Superior temporal gyrus (tissue), 1 donor: ENCODE data around the gene SDK1.

Experiments
- DNase-seq: peaks from one replicate; pipeline ENCODE4 v3.0.0-alpha.2; 2016; ENCODE audit errors: extremely low spot score

Gene SDK1

DNA sequence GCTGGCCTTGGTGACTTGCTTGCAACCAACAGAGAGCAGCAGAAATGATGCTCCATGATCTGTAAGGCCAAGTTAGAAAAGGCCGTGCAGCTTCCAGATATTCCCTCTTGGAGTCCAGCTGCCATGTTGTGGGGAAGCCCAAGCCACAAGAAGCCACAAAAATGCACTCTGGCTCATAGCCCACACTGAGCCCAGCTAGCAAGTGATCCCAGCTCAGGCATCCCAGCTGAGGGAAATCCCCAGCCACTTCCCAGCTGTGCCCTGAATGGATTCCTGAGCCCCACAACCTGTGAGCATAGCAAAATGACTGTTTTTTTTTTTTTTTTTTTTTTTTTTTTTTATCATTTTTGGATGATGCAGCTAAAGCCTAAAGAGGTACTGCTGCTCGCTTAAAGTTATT lies 11.1 kb upstream of the SDK1 start:
- DNase-seq, result no peak

- DNase-seq, result no peak
Observed at GRCh38 chr7:3292694-3293093, 8.4 kb upstream of the SDK1 start.

DNA sequence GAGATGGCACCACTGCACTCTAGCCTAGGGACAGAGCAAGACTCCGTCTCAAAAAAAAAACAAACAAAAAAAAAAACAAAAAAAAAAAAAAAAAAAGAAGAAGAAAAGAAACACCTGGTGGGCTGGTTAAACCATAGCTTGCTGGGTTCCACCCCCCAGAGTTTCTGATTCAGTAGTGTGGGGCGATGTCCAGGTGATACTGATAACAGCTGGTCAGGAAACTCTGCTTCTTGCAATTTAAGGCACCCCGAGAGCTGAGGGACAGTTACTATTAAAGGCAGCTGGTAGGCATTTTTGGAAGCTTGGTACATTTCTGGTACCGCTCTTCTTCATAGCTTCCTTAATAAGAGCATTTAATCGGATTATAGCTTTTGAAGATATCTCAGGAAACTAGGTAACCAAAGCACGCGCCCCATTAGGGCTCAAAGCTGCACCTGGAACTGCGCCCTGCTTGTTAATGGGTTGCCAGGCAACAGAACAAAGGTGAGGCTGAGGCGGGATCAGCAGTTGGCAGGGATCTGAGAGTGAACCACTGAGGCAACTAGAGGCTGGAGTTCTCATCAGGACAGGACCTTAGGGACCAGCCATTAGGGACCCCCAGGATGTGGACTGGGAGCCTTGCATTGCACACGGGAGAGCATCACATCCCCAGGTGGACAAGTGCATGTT lies 6.5 kb upstream of the SDK1 start:
- no peak for DNase-seq

DNA sequence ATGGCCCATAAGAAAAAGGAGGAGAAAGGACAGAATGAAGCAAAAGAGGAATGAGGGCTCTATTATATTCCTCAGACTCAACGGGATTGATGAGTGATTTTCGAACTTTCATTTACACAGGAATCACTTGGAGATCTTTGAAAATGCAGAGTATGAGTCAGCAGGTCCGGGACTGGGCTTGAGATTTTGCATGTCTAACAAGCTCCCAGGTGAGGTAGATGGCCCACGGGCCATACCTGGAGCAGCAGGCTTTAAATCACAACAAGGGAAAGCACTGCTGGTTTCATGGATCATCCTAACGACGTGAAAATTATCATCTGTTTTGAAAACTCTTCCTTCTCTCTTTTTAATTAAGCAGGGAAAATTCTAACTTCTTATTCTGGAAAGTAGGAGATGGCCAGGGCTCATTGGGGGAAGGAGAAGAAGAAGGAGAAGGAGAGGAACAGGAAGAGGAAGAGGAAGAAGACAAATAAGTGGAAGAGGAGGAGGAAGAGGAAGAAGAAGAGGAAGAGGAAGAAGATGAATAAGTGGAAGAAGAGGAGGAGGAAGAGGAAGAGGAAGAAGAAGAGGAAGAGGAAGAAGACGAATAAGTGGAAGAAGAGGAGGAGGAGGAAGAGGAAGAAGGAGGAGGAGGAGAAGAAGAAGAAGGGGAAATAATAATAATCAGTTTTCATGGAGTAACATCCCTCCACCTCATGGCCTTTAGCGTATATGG lies 3.8 kb upstream of the SDK1 start:
- DNase-seq, result no peak

GRCh38 chr7:3300221-3300650 lies 816 bp upstream of the SDK1 start:
- no peak for DNase-seq

DNA sequence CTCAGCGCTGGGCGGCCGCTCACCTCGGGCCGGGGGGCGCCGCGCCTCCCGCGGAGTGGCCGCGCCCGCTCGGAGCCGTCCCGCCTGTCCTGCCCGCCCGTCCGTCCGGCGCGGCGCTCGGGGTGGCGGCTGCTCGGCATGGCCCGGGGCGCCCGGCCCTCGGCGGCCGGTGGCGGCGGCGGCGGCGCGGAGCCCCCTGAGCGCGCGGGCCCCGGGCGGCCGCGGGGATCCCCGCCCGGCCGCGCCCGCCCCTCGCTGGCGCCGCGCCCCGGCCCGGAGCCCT lies 338 bp downstream of the SDK1 start:
- no peak for DNase-seq

- peak; percentile 46 for DNase-seq
Observed at GRCh38 chr7:3301831-3302618, 973 bp downstream of the SDK1 start.

DNA sequence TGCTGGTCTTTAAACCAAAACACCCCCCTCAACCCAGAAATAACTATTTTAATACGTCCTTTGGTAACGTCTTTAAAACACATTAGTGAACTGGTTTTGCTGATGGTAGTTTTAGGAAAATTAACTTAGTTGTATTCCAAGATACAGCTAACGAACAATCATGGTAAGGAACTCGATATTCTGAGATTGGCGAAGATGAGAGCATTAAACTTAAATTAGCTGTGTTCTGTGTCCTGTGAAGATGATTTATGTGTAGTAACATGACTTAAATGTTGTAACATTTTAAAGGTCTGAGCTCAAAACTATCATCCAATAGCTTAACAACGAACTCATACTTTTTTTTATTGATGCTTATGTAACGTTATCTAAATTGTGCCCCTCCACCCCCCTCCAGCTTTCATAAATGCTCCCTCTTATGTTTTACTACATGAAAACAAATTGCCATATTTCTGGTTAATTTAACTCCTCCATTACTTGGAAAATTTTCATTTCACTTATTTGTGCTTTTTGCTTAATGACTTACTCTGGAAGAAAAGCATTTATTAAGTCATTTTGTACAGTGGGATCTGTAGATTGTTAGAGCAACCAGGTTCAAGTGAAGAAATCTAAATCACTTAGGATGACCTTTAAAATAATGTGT lies 1.7 kb downstream of the SDK1 start:
- DNase-seq, result peak; percentile 30

DNA sequence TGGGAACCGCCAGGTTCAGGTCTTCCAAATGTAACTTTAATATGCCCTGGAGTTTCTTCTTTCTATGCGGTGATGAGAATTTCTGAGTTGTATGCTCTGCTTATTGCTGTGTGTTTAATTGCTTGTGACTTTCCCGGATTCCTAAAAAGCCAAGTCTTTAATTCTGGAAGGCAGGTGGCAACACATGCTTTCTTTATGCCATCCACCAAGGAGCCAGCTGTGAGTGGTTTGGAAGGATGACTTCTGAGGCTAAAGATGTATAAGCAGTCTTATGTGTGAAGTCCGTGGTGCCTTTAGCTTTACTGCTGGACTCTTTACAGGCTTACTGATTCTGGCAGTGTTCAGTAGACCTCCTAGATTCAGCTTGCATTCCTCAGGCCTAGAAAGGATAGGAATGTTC lies 3.1 kb downstream of the SDK1 start:
- peak; percentile 37 for DNase-seq

GRCh38 chr7:3307435-3307834 lies 6.4 kb downstream of the SDK1 start:
- DNase-seq, result no peak

DNA sequence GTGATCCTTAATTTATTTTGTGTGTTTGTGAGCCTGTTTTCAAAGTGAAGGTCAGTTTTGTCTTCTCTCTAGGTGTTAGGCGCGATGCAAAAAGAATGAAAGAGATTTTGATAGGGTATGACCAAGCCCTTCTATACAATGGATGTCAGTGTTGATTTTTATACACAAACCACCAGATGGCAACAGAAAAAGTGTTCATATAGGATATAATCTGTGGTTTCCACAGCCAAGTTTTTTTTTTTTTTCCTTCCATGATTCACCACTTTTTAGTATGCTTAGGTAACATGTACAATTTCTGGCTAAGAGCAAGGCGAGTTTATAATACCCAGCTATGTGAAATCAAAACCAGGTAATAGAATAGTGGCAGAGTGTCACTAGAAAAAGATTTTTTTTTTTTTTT lies 8.1 kb downstream of the SDK1 start:
- peak; percentile 56 for DNase-seq

- no peak for DNase-seq
Observed at GRCh38 chr7:3309956-3310355, 8.9 kb downstream of the SDK1 start.

DNA sequence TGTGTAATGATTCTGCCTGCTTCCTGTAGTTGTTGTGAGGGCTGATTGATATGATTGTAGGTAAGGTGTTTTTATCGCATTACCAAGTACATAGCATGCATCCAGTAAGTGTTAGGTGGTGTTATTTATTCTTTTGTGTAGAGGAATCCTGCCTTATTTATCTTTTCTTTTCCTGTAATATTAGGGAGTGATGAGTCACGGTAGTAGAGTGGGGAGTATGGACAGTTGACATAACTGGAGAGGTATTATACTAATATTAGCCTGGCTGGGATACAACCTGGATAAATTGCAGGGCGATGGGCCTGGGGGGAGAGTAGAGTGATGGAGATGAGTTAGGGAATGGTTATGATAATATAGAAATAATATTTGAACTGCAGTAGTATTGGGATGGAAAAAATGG lies 9.8 kb downstream of the SDK1 start:
- DNase-seq, result no peak

- DNase-seq, result no peak
Observed at GRCh38 chr7:3312583-3312982, 11.5 kb downstream of the SDK1 start.

DNA sequence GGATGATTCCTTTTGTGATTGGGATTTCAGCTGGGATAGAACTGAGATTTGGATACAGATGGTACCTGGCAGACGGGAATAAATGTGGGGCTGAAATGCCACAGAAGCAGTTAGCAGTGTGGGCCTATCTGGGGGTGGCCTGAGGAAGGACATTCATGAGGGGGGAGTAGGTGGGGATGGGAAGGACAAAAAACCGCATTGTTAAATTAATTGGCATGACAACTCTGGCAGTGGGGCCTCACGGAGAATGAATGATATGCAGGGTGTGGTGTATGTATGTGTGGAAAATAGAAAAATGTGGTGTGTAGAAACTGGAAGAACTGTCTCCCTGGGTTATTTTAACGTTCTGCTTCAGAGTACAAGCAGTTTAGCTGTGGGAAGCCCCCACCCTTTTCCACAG lies 17.8 kb downstream of the SDK1 start:
- no peak for DNase-seq

GRCh38 chr7:3321206-3321605 lies 20.2 kb downstream of the SDK1 start:
- DNase-seq, result no peak

- no peak for DNase-seq
Observed at GRCh38 chr7:3321745-3322144, 20.7 kb downstream of the SDK1 start.

- no peak for DNase-seq
Observed at GRCh38 chr7:3326246-3326645, 25.2 kb downstream of the SDK1 start.

GRCh38 chr7:3327099-3327498 lies 26.0 kb downstream of the SDK1 start:
- DNase-seq, result no peak

DNA sequence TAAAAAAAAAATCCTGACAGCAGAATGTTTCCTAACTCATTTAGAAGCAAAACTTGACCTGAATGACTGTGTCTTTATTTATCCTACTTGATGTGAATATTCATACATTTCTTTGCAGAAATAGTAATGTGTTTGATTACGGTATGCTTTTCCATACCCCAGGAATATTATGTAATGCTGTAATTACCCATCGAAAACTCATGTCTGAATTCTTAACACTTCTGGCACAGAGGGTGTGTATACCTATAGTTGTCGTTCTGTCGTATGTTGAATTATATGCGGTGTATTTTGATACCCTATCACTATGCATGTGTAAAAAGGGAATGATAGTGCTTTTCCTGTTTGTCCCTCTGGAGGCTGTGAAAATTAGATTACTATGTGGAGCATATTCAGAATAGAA lies 26.6 kb downstream of the SDK1 start:
- DNase-seq, result no peak

DNA sequence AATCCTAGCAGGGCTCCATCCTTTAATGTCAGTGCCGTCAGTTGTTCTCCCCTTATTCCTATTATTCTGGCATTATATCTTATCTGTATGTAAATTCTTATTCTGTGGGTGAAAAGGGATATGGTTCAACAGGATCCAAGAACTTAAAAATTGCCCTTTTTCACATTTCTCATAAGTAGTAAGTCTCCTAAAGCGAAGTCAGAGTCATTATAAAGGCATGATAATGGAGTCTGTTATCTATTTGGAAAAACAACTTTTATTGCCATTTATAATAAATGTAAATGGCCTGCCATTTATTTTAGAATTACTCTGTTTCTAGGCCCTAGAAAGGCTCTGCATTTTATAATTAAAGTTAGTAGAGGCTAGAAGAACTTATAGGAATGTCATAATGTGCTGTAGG lies 31.3 kb downstream of the SDK1 start:
- no peak for DNase-seq

DNA sequence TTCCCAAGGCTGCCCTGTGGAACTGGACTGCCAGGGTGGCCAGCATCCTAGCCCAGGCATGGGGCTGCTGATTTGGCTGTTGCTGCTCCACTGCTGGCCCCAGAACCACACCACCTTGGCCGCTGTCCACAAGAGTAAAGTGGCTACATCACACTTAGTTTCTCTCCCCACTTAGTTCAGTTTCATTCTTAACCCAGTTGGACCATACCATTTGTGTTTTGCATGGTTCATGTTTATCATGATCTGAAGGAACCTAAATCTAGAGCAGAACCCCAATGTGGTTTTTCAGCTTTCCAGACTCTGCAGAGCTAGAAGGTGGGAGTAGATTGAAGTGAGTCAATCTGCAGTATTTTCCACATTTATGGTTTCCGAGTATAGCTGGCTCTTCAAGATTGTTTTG lies 32.8 kb downstream of the SDK1 start:
- no peak for DNase-seq
